ENCODE data around the gene RNF151. TPM values are rescaled to one million over a fixed set of nuclear protein-coding genes. Genes with fewer than 3 reads are reported as not detected.

Gene RNF151
- polyA plus RNA-seq, 1 donor from 2014 or later, result not detected

DNA sequence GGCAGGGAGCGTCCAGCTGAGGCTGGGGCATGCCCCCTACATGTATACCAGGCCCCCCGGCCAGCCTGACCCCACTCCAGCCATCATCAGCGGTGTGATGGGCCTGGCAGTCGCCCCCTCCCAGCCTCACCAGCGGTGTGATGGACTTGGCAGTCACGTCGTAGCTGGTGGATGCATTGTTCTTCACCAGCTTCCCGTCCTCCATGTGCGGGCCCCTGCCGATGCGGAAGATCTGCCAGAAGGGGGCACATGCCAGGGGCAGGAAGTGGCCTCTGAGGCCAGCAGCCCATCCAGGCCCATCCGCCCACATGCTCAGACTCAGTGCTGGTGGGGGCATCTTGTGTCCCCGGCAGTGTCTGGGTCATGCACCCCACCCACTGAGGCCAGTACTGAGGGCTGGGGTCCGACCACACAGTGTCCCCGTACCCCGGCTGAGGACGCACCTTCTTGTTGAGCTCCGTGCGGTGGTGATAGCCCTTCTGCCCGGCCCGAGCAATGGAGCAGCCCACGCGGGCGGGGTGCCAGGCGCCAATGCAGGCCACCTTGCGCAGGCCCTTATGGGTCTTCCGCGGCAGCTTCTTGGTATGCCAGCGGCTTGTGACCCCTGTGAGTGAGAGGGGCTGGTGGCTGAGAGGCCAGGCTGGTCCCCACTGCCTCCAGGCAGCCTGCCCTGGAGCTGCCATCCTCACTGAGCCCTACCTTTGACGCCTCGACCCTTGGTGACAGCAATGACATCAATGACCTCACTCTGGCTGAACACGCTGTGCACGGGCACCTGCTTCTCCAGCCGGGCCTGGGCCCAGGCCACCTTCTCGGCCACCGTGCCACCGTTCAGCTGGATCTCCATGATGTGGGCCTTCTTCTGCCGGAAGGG, 19.9 kb upstream of the RNF151 start:
- Histone ChIP-seq H3K36me3 (ENCODE audit: insufficient read depth, low read length) (no peaks in the 10 kb centered on the region), H3K4me3 (ENCODE audit: low read length) (no peak overlapping the region), H3K4me2 (ENCODE audit: low read length) (no peak overlapping the region), H3K9me3 (ENCODE audit: low read length) (no peaks in the 10 kb centered on the region), H3K9ac (ENCODE audit: low read length) (no peak overlapping the region), H2AFZ (ENCODE audit: low read depth, low read length) (no peak overlapping the region), H3K79me2 (replicated peaks; ENCODE audit: insufficient read depth, low read length) (no peaks in the 10 kb centered on the region), H4K20me1 (ENCODE audit: insufficient read depth) (no peaks in the 10 kb centered on the region), H3K27ac (ENCODE audit: low read length) (no peak overlapping the region), H3F3A (ENCODE audit: insufficient read depth, low read length, poor library complexity, severe bottlenecking) (no peaks in the 10 kb centered on the region), H3K27me3 (ENCODE audit: insufficient read depth, low read depth, low read length) (no peaks in the 10 kb centered on the region), H3K9me2 (ENCODE audit: insufficient read depth, low read length) (no peaks in the 10 kb centered on the region)
- TF ChIP-seq SMC3 (conservative IDR thresholded peaks at IDR 0.05; ENCODE audit: poor library complexity) (no peak), POLR2AphosphoS5 (IDR thresholded peaks at IDR 0.05) (no peak), TAF1 (IDR thresholded peaks at IDR 0.05; ENCODE audit: low read depth) (no peak), RAD21 (conservative IDR thresholded peaks at IDR 0.05) (no peak), EZH2 (IDR thresholded peaks at IDR 0.05; ENCODE audit: borderline replicate concordance, insufficient read depth, low read length, poor library complexity, severe bottlenecking) (no peak)

DNA sequence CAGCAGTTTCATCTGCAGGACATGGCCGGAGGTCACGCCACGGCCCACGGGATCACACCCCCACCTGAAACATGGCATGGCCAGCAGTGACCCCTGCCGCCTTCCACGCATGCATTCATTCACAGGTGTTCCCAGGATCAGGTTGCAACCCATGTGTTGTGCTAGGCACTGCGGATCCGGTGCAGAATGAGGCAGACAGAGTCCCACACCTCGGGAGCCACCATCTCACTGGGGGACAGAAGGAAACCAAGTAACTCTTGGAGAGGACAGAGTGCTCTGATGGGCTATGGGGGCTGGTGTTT, 19.3 kb upstream of the RNF151 start:
- TF ChIP-seq, protein P1, sequence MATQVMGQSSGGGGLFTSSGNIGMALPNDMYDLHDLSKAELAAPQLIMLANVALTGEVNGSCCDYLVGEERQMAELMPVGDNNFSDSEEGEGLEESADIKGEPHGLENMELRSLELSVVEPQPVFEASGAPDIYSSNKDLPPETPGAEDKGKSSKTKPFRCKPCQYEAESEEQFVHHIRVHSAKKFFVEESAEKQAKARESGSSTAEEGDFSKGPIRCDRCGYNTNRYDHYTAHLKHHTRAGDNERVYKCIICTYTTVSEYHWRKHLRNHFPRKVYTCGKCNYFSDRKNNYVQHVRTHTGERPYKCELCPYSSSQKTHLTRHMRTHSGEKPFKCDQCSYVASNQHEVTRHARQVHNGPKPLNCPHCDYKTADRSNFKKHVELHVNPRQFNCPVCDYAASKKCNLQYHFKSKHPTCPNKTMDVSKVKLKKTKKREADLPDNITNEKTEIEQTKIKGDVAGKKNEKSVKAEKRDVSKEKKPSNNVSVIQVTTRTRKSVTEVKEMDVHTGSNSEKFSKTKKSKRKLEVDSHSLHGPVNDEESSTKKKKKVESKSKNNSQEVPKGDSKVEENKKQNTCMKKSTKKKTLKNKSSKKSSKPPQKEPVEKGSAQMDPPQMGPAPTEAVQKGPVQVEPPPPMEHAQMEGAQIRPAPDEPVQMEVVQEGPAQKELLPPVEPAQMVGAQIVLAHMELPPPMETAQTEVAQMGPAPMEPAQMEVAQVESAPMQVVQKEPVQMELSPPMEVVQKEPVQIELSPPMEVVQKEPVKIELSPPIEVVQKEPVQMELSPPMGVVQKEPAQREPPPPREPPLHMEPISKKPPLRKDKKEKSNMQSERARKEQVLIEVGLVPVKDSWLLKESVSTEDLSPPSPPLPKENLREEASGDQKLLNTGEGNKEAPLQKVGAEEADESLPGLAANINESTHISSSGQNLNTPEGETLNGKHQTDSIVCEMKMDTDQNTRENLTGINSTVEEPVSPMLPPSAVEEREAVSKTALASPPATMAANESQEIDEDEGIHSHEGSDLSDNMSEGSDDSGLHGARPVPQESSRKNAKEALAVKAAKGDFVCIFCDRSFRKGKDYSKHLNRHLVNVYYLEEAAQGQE (IDR thresholded peaks at IDR 0.05; ENCODE audit: borderline replicate concordance), result no peak
- TF ChIP-seq TAF1 (IDR thresholded peaks at IDR 0.05; ENCODE audit: low read depth) (no peak), EP300 (conservative IDR thresholded peaks at IDR 0.05; ENCODE audit: poor library complexity, severe bottlenecking) (no peak), EZH2 (IDR thresholded peaks at IDR 0.05; ENCODE audit: borderline replicate concordance, insufficient read depth, low read length, poor library complexity, severe bottlenecking) (no peak), POLR2AphosphoS5 (IDR thresholded peaks at IDR 0.05) (no peak)
- no peak overlapping the region for H3K9ac ChIP-seq (ENCODE audit: low read length)
- H3K79me2 ChIP-seq (replicated peaks; ENCODE audit: insufficient read depth, low read length), result no peaks in the 10 kb centered on the region
- no peak overlapping the region for H3K4me2 ChIP-seq (ENCODE audit: low read length)
- no peak overlapping the region for H3K4me3 ChIP-seq (ENCODE audit: low read length)
- no peak overlapping the region for H3K27ac ChIP-seq (ENCODE audit: low read length)
- no peaks in the 10 kb centered on the region for H3F3A ChIP-seq (ENCODE audit: insufficient read depth, low read length, poor library complexity, severe bottlenecking)
- H2AFZ ChIP-seq (ENCODE audit: low read depth, low read length), result no peak overlapping the region
- H4K20me1 ChIP-seq (ENCODE audit: insufficient read depth), result no peaks in the 10 kb centered on the region
- no peaks in the 10 kb centered on the region for H3K9me3 ChIP-seq (ENCODE audit: low read length)
- no peaks in the 10 kb centered on the region for H3K9me2 ChIP-seq (ENCODE audit: insufficient read depth, low read length)
- H3K27me3 ChIP-seq (ENCODE audit: insufficient read depth, low read depth, low read length), result no peaks in the 10 kb centered on the region
- H3K36me3 ChIP-seq (ENCODE audit: insufficient read depth, low read length), result no peaks in the 10 kb centered on the region

DNA sequence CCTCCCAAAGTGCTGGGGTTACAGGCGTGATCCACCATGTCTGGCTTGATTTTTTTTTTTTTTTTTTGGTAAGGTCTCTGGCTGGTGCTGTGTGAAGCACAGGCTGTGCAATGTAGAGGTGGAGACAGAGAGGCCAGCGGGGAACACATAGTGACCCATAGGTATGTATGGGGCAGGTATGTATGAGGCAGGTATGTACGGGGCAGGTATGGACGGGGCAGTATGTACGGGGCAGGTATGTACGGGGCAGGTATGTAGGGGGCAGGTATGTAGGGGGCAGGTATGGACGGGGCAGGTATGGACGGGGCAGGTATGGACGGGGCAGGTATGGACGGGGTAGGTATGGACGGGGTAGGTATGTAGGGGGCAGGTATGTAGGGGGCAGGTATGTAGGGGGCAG, 17.1 kb upstream of the RNF151 start:
- no peaks in the 10 kb centered on the region for H4K20me1 ChIP-seq (ENCODE audit: insufficient read depth)
- H3K4me3 ChIP-seq (ENCODE audit: low read length), result no peak overlapping the region
- no peak overlapping the region for H3K27ac ChIP-seq (ENCODE audit: low read length)
- no peaks in the 10 kb centered on the region for H3K9me3 ChIP-seq (ENCODE audit: low read length)
- no peak overlapping the region for H3K4me2 ChIP-seq (ENCODE audit: low read length)
- no peak overlapping the region for H2AFZ ChIP-seq (ENCODE audit: low read depth, low read length)
- H3K27me3 ChIP-seq (ENCODE audit: insufficient read depth, low read depth, low read length), result no peaks in the 10 kb centered on the region
- H3F3A ChIP-seq (ENCODE audit: insufficient read depth, low read length, poor library complexity, severe bottlenecking), result no peaks in the 10 kb centered on the region
- H3K9me2 ChIP-seq (ENCODE audit: insufficient read depth, low read length), result no peaks in the 10 kb centered on the region
- TF ChIP-seq POLR2AphosphoS5 (IDR thresholded peaks at IDR 0.05) (no peak), RAD21 (conservative IDR thresholded peaks at IDR 0.05) (no peak), SMC3 (conservative IDR thresholded peaks at IDR 0.05; ENCODE audit: poor library complexity) (no peak), CTCF (IDR thresholded peaks at IDR 0.05; ENCODE audit: poor library complexity, severe bottlenecking) (no peak), MXI1 (conservative IDR thresholded peaks at IDR 0.05; ENCODE audit: poor library complexity, severe bottlenecking) (no peak), EZH2 (IDR thresholded peaks at IDR 0.05; ENCODE audit: borderline replicate concordance, insufficient read depth, low read length, poor library complexity, severe bottlenecking) (no peak), TAF1 (IDR thresholded peaks at IDR 0.05; ENCODE audit: low read depth) (no peak), EP300 (conservative IDR thresholded peaks at IDR 0.05; ENCODE audit: poor library complexity, severe bottlenecking) (no peak)
- TF ChIP-seq, protein P1 (IDR thresholded peaks at IDR 0.05; ENCODE audit: borderline replicate concordance), result no peak
- no peak overlapping the region for H3K9ac ChIP-seq (ENCODE audit: low read length)
- H3K36me3 ChIP-seq (ENCODE audit: insufficient read depth, low read length), result no peaks in the 10 kb centered on the region
- no peaks in the 10 kb centered on the region for H3K79me2 ChIP-seq (replicated peaks; ENCODE audit: insufficient read depth, low read length)

Data from neural cell (in vitro differentiated cells).